ENCODE results near the gene PIGA. TPM values are rescaled to one million over a fixed set of nuclear protein-coding genes. Genes with fewer than 3 reads are reported as not detected.
A peak's percentile ranks its signal among the peaks of the same experiment; 100 is the strongest.
"Not testable (repeated sequence)": the region's sequence is repeated elsewhere in the genome, so short reads cannot be mapped to it uniquely, and the experiment has no call there.

PIGA gene
- total RNA-seq, 1 donor, result 111 TPM

DNA sequence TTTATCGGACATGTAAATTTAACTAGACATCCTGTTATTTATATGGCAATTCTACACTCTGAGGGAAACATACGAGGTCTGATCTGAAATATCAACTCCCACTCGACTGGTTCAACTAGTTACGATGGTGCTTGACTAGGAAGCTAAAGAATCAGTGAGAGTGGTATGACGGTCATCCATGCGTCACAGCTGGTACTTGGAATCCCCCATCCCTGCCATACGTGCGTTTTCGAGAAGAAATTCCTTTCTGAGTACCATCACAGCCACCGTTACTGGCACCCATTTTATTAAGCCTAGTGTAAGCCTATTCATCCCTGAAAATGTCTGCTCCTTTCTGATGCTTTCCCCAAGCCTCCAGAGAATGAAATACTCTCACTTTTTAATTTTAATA lies 695 bp upstream of the PIGA start:
- Histone ChIP-seq H3K4me3 (ENCODE audit: low read length) (peak overlapping the region; percentile 71), H3K27me3 (ENCODE audit: insufficient read depth, low read length) (peaks cover 2% of the 10 kb centered on the region), H3K4me1 (ENCODE audit: insufficient read depth, low read length) (peaks cover 13% of the 10 kb centered on the region), H3K9me3 (ENCODE audit: low read depth, low read length) (no peaks in the 10 kb centered on the region)

DNA sequence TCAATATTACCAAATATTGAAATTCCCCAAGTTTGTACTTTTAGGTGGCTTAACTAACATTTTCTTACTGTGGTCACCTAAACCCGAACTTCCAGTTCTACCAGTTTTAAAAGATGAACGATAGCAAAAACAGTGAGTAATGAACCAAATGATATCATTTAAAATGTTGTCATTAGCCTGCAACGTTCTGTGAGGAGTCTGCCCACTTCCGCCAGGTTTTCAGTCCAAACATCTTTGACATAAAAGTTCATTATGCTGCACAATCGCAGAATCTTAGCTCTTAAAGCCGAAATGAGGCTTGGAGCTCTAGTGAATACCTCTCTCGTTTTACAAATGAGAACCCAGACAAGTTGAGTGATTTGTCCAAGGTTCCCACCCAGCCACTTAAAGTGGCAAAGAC lies 762 bp downstream of the PIGA start:
- H3K4me3 ChIP-seq (ENCODE audit: low read length), result peak overlapping the region; percentile 71
- no peaks in the 10 kb centered on the region for H3K9me3 ChIP-seq (ENCODE audit: low read depth, low read length)
- peaks cover 13% of the 10 kb centered on the region for H3K4me1 ChIP-seq (ENCODE audit: insufficient read depth, low read length)
- H3K27me3 ChIP-seq (ENCODE audit: insufficient read depth, low read length), result no peaks in the 10 kb centered on the region

DNA sequence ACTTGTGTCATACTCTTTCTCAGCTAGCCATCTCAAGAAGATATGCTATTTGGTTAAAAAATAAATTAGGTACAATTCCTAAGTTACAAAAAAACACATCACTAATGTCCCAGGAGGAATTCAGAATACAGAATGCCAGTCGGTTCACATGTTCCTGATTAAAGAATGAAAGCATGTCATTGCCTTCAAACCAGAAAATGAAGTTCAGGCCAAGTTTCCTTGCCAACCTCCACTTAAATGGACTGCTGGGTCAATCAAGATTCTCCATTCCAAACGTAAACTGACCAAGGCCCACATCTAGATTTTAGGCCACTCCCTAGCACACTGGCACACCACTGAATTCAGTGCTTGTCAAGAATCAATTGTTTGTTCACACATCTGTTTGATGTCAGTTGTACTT lies 6.5 kb downstream of the PIGA start:
- Histone ChIP-seq H3K27me3 (ENCODE audit: insufficient read depth, low read length) (no peaks in the 10 kb centered on the region), H3K9me3 (ENCODE audit: low read depth, low read length) (no peaks in the 10 kb centered on the region), H3K4me3 (ENCODE audit: low read length) (no peak overlapping the region), H3K4me1 (ENCODE audit: insufficient read depth, low read length) (peaks cover 2% of the 10 kb centered on the region)

DNA sequence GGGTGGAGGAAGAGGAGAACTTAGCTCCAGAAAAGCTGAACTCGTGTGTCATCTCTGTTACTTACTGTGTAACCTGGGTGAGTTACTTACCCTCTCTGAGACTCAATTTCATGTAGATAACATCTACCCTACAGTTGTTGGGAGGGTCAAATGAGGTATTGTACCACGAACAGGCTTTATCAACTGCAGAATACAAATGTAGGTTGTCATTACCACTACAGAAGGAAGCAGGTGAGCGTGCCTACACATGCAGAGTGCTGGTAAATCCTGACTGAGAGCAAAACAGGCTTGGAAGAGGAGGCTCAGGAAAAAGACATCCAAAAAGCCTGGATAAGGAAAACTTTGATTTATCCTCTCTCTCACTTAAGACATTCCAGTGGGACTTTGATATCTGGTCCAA lies 7.2 kb downstream of the PIGA start:
- Histone ChIP-seq H3K4me3 (ENCODE audit: low read length) (no peak overlapping the region), H3K27me3 (ENCODE audit: insufficient read depth, low read length) (no peaks in the 10 kb centered on the region), H3K9me3 (ENCODE audit: low read depth, low read length) (no peaks in the 10 kb centered on the region), H3K4me1 (ENCODE audit: insufficient read depth, low read length) (no peaks in the 10 kb centered on the region)

DNA sequence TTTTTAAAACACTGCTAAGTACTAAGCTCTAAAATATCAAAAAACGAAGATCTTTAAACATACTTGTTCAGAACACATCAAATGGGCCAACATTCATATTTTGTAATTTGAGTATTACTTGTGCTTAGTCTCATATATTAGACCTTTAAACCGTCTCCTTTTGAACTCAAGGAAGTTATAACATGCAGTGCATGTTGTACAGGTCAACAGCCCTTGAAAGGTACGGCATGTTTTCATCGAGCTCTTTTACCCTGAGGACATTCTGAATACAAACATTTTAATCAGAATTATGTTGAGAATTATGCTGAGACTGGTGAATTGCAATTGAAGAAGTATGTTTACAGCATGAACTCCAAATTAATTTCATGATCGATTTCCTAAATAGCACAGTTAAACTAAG lies 12.9 kb downstream of the PIGA start:
- Histone ChIP-seq H3K4me1 (ENCODE audit: insufficient read depth, low read length) (peaks cover 8% of the 10 kb centered on the region), H3K9me3 (ENCODE audit: low read depth, low read length) (no peaks in the 10 kb centered on the region), H3K27me3 (ENCODE audit: insufficient read depth, low read length) (no peaks in the 10 kb centered on the region), H3K4me3 (ENCODE audit: low read length) (no peak overlapping the region)

DNA sequence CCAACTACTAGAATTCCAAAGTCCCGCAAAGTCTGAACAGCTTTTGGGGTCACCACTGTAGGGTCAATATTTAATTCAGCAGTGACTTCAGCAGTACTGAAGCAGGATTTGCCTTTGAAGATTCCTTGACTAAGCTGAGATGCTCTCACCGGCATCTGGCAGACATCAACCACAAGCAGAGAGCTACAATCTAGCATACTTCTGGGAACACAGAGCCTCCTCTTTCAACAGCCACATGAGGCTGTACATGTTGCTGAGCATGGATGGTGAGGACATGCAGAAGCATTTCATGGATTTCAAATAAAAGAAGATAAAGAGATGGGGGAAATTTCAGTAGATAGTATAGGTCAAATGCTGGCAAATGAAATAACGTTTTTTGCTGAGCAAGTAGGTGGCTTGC lies 13.3 kb downstream of the PIGA start:
- H3K27me3 ChIP-seq (ENCODE audit: insufficient read depth, low read length), result no peaks in the 10 kb centered on the region
- H3K4me1 ChIP-seq (ENCODE audit: insufficient read depth, low read length), result peaks cover 8% of the 10 kb centered on the region
- no peaks in the 10 kb centered on the region for H3K9me3 ChIP-seq (ENCODE audit: low read depth, low read length)
- H3K4me3 ChIP-seq (ENCODE audit: low read length), result no peak overlapping the region

DNA sequence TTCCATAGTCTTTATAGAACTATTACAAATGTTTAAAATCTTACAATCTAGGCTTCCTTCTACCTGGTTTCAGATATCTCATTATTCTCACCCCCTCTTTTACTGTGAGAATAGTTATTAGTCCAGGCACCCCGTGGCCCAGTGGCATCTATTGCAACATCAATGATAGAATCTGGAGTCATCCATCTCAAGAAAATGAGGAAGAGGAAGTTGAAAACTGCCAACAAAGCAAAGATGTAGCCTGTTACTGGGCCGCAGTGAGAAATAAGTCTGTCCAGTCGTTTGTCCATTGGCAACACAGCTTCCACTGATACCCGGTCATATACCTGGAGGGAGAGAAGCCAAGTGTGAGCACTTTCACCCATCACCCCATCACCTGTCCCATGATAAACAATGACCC lies 13.9 kb downstream of the PIGA start:
- peaks cover 8% of the 10 kb centered on the region for H3K4me1 ChIP-seq (ENCODE audit: insufficient read depth, low read length)
- no peaks in the 10 kb centered on the region for H3K27me3 ChIP-seq (ENCODE audit: insufficient read depth, low read length)
- no peak overlapping the region for H3K4me3 ChIP-seq (ENCODE audit: low read length)
- H3K9me3 ChIP-seq (ENCODE audit: low read depth, low read length), result no peaks in the 10 kb centered on the region

DNA sequence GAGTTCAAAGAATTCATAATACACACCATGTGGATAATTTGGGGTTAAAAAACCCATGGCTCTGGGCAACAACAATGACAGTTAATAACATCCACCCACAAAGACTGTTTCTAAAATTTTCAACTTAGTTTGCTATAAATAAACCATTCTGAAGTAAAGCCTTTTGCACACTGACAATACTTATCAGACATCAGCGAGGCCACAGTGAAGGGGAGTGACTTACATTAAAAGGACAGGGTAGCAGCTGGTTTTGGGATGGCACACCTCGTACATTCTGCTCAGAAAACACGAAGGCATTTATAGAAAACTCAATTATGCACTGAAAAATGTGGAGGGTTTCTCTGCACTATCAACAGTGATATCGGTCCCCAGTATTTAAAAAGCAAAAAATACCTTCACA lies 15.0 kb downstream of the PIGA start:
- Histone ChIP-seq H3K27me3 (ENCODE audit: insufficient read depth, low read length) (no peaks in the 10 kb centered on the region), H3K4me3 (ENCODE audit: low read length) (no peak overlapping the region), H3K4me1 (ENCODE audit: insufficient read depth, low read length) (peaks cover 8% of the 10 kb centered on the region), H3K9me3 (ENCODE audit: low read depth, low read length) (no peaks in the 10 kb centered on the region)

DNA sequence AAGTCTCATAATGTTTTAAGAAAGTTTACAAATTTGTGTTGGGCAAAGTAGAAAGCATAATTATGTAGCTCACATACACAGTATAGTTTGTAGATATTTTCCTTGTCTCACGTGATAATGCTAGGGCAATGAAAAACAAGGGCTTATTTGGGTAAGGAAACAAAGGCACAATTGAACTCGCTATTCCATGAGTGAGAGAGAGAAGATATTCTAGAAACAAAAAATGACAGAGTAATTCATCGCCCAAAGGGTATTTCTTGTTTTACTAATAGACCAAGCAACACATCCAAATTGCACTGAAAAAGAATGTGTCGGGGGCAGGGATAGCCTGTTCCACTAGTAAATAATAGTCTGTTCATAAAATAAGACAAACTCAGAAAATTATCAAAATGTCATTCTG lies 16.2 kb downstream of the PIGA start:
- no peaks in the 10 kb centered on the region for H3K9me3 ChIP-seq (ENCODE audit: low read depth, low read length)
- H3K4me1 ChIP-seq (ENCODE audit: insufficient read depth, low read length), result peaks cover 8% of the 10 kb centered on the region
- no peak overlapping the region for H3K4me3 ChIP-seq (ENCODE audit: low read length)
- no peaks in the 10 kb centered on the region for H3K27me3 ChIP-seq (ENCODE audit: insufficient read depth, low read length)

DNA sequence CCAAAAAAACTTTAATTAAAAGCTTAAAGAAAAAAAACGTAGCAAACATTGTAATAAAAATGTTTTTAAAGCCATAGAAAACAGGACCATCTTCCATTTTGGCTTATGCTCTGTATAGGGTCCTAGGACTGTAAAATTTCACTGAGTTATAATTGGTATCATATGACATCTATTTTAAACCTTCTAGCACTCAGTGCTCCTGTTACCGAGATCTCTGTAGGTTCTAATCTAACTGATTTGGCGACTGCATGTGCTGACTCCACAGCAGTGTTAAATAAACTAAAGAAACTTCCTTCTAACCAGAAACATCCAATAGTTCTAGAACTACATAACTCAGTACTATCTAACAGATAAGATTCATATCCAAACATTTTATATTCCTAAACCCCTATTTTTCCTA lies 19.8 kb downstream of the PIGA start, which contains the start of gene ASB11:
ASB11 (minus strand) TSS at position 132 of the 400 bp plus-strand sequence; CDS start at position 97, 35 bp downstream.
- Histone ChIP-seq H3K4me3 (ENCODE audit: low read length) (no peak within 1 kb of the TSS), H3K9me3 (ENCODE audit: low read depth, low read length) (no peaks in the 10 kb centered on the region), H3K4me1 (ENCODE audit: insufficient read depth, low read length) (no peaks in the 10 kb centered on the region), H3K27me3 (ENCODE audit: insufficient read depth, low read length) (no peaks in the 10 kb centered on the region)

DNA sequence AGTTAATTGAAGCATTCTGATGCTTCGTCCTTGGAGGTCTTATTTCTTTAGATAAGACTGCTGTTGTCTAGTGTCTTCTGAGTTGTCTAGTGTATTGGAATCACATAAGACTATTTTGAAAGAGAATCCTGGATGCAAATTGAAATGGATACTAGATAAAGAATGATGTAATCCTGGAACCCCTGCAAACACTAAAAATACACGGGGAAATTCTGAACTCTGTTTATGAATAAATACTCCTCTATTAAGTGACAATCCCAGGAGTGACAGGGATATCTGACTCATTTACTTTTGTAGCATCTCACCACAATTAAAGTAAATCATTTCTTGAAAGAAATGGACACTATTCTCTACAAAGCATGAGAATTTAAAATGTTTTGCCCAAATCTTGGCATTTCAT lies 20.9 kb downstream of the PIGA start:
- Histone ChIP-seq H3K9me3 (ENCODE audit: low read depth, low read length) (no peaks in the 10 kb centered on the region), H3K27me3 (ENCODE audit: insufficient read depth, low read length) (no peaks in the 10 kb centered on the region), H3K4me3 (ENCODE audit: low read length) (no peak overlapping the region), H3K4me1 (ENCODE audit: insufficient read depth, low read length) (no peaks in the 10 kb centered on the region)

DNA sequence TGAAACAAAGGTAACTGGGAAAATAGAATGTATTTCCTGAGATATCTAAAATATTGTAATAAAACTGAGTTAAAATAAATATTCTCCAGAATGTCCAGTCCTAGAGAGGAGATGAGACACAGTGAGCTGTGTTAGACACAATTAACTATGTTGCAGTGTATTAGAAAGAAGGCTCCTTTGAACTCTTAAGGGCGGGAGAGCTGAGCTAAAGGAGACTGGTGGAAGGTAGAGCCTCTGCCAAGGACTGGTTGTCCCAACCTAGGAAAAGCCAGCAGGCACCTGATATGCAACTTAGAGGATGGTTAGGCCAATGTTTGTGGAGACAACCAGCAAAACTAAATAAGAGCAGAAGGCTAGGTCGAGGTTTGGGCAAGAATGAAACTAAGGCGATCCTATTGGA lies 24.2 kb downstream of the PIGA start:
- Histone ChIP-seq H3K4me1 (ENCODE audit: insufficient read depth, low read length) (no peaks in the 10 kb centered on the region), H3K9me3 (ENCODE audit: low read depth, low read length) (no peaks in the 10 kb centered on the region), H3K27me3 (ENCODE audit: insufficient read depth, low read length) (no peaks in the 10 kb centered on the region), H3K4me3 (ENCODE audit: low read length) (no peak overlapping the region)

DNA sequence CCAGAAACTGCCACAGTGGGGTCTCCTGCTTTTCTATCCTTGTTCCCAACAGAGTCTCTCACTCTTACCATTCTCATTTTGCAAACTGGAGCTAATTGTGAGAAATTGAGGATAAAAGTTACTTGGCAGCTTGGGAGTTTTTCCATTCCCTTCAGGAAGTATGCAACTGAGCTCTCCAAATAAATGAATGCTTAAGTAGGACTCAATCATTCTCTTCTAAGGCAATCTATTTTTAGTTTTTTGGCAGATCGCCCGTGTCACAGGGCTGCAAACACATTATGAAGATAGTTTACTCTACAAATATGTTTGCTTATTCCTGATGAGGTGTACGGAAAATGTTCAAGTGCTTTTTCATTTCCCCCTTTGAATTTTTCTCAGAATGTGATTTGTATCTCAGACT lies 25.2 kb downstream of the PIGA start:
- H3K9me3 ChIP-seq (ENCODE audit: low read depth, low read length), result no peaks in the 10 kb centered on the region
- H3K27me3 ChIP-seq (ENCODE audit: insufficient read depth, low read length), result no peaks in the 10 kb centered on the region
- H3K4me3 ChIP-seq (ENCODE audit: low read length), result no peak overlapping the region
- no peaks in the 10 kb centered on the region for H3K4me1 ChIP-seq (ENCODE audit: insufficient read depth, low read length)

DNA sequence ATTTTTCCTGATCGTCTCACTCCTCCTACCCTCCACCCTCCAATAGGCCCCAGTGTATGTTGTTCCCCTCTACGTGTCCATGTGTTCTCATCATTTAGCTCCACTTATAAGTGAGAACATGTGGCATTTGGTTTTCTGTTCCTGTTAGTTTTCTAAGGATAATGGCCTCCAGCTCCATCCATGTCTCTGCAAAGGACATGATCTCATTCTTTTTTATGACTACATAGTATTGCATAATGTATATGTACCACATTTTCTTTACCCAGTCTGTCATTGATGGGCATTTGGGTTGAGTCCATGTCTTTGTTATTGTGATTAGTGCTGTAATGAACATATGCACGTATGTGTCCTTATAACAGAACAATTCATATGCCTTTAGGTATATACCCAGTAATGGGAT lies 29.4 kb downstream of the PIGA start:
- H3K27me3 ChIP-seq (ENCODE audit: insufficient read depth, low read length), result not testable (repeated sequence)

DNA sequence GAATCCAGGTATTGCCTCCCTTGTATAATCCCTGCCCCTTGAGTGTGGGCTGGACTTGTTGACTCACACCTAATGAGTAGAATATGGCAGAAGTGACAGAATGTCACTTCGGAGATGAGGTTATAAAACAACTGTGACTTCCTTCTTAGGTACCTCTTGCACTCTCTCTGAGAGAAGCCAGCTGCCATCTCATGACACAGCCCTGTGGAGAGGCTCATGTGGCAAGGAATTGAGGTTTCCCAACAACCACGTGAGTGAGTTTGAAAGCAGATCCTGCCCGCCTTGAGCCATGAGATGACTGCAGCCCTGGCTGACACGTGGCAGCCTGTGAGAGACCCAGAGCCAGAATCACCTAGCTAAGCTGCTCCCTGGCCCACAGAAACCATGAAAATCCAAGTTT lies 33.4 kb downstream of the PIGA start:
- no peaks in the 10 kb centered on the region for H3K27me3 ChIP-seq (ENCODE audit: insufficient read depth, low read length)
- H3K9me3 ChIP-seq (ENCODE audit: low read depth, low read length), result no peaks in the 10 kb centered on the region
- peaks cover 11% of the 10 kb centered on the region for H3K4me1 ChIP-seq (ENCODE audit: insufficient read depth, low read length)
- H3K4me3 ChIP-seq (ENCODE audit: low read length), result no peak overlapping the region

More for the DNA sequence above, 29.4 kb downstream of the PIGA start:
- H3K4me1 ChIP-seq (ENCODE audit: insufficient read depth, low read length); H3K9me3 ChIP-seq (ENCODE audit: low read depth, low read length); H3K4me3 ChIP-seq (ENCODE audit: low read length): not testable (repeated sequence)

DNA sequence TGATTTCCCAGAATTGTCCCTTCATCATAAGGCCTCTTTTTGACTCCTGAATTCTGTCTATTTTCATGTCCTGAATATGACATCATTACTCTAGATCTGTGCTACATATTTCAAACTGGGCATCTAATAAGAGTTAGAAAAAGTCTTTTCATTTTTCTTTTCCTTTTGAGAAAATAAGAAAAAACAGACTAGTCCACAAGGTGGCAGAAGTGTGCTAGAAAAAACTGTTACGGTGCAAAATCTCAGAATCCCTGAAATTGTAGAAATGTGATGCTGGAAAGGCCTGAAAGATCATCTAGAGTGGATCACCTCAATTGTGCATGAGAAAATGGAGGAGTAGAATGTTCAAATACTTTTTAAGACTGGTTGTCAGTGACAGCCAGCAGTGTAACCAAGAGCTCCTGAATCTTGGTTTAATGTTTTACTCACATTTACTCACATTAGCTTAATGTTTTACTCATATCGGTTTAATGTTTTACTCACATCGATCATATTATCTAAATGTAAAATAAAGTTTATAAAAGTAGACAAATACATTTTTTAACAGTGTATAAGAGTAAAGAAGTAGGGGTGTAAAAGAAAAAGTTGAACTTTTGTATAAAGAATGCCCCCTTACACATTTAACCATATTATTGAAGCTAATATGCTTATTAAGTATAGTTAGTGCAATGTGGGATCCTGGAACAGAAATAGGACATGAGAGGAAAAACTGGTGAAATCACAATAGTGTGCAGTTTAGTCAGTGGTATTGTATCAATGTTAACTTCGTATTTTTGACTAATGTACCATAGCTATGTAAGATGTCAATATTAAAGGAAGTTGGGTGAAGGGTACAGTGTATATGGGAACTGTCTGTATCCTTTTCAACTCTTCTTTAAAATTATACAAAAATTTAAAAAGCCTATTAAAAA lies 35.1 kb downstream of the PIGA start:
- Histone ChIP-seq H3K4me1 (ENCODE audit: insufficient read depth, low read length) (peaks cover 11% of the 10 kb centered on the region), H3K4me3 (ENCODE audit: low read length) (no peak overlapping the region), H3K9me3 (ENCODE audit: low read depth, low read length) (no peaks in the 10 kb centered on the region), H3K27me3 (ENCODE audit: insufficient read depth, low read length) (no peaks in the 10 kb centered on the region)
